A549 (cell line): ENCODE data around the gene MTO1. TPM values are rescaled to one million over a fixed set of nuclear protein-coding genes. Genes with fewer than 3 reads are reported as not detected.

ENCODE experiments used
- ATAC-seq, 2 experiments: fragments of 200-7000 bp in 1 of 2; fragments of >200 bp in 1 of 2; cut with Nextera tagmentation in 1 of 2; cut with Tn5 transposase in 1 of 2; 3 replicates each; pipeline versions ENCODE4 v1.8.0 to v1.9.1; 2018 to 2020; ENCODE audit warnings: mild to moderate bottlenecking in 1 of 2, moderate library complexity in 1 of 2
- CTCF ChIA-PET: fragments of 300-600 bp; sonication (Branson Sonifier 250); formaldehyde crosslinking; extraction: SDS; loops from one replicate; lab custom pipeline; 2021; ENCODE audit warnings: antibody characterized with exemption, inconsistent platforms; lab: Yijun Ruan, JAX
- POLR2A ChIA-PET: fragments of 350-600 bp; formaldehyde crosslinking; extraction: SDS; loops from one replicate; lab custom pipeline; 2021; ENCODE audit warnings: antibody characterized with exemption, inconsistent platforms; lab: Yijun Ruan, JAX
- DNase-seq, 2 experiments: peaks; one replicate each; pipeline versions ENCODE4 v3.0.0 to v3.0.0-alpha.2; 2011 to 2016; ENCODE audit warnings: low read depth in 1 of 2, low spot score in 1 of 2
- FAIRE-seq: peaks from 2 replicates; lab custom pipeline; 2011; peaks lifted over from hg19 to GRCh38; lab: Jason Lieb, UNC
- H3K27ac ChIP-seq, 2 experiments: fragments of >200 bp; sonication (Bioruptor Twin); formaldehyde crosslinking; 3 replicates each; pipeline ENCODE4 v1.5.1; 2016 to 2017
- H3K4me1 ChIP-seq: fragments of >200 bp; sonication (Bioruptor Twin); formaldehyde crosslinking; 3 replicates; pipeline ENCODE4 v1.6.1; 2016
- H3K4me2 ChIP-seq: fragments of >200 bp; sonication (Bioruptor Twin); formaldehyde crosslinking; 3 replicates; pipeline ENCODE4 v1.6.1; 2016
- H3K4me3 ChIP-seq: fragments of >200 bp; sonication (Bioruptor Twin); formaldehyde crosslinking; 3 replicates; pipeline ENCODE4 v1.5.1; 2016
- H3K9me3 ChIP-seq: fragments of >200 bp; sonication (Bioruptor Twin); formaldehyde crosslinking; 3 replicates; pipeline ENCODE4 v1.6.1; 2016
- CEBPB ChIP-seq, 2 experiments: fragments of >200 bp in 1 of 2; sonication (Bioruptor Twin) in 1 of 2; formaldehyde crosslinking in 1 of 2; IDR thresholded peaks; 2 replicates each; pipeline ENCODE4 v1.6.1; 2012 to 2016
- CHD2 ChIP-seq: fragments of 150-350 bp; IDR thresholded peaks from 2 replicates; pipeline ENCODE4 v1.6.1; 2014; ENCODE audit warnings: low read length; ENCODE audit not compliant: partially characterized antibody
- EHF ChIP-seq: fragments of 250-450 bp; sonication (Bioruptor Pico); IDR thresholded peaks from 2 replicates; pipeline ENCODE4 v1.5.0; 2020; ENCODE audit warnings: mild to moderate bottlenecking
- EHMT2 ChIP-seq: fragments of 200-600 bp; sonication (generic); IDR thresholded peaks from 2 replicates; pipeline ENCODE4 v1.6.1; 2016; ENCODE audit warnings: antibody characterized with exemption, low read depth, mild to moderate bottlenecking, moderate library complexity
- HDAC2 ChIP-seq: fragments of 200-600 bp; sonication (generic); IDR thresholded peaks from 2 replicates; pipeline ENCODE4 v1.6.1; 2016
- HEYL ChIP-seq: fragments of 250-450 bp; sonication (Bioruptor Pico); IDR thresholded peaks from 2 replicates; pipeline ENCODE4 v1.8.0; 2021; ENCODE audit warnings: mild to moderate bottlenecking, moderate library complexity
- HOXB13 ChIP-seq: fragments of 250-450 bp; sonication (Bioruptor Pico); IDR thresholded peaks from 2 replicates; pipeline ENCODE4 v1.5.0; 2020; ENCODE audit warnings: low read depth, mild to moderate bottlenecking, moderate library complexity
- JUN ChIP-seq, 2 experiments: fragments of >200 bp; sonication (Bioruptor Twin); formaldehyde crosslinking; IDR thresholded peaks; 2 replicates in 1 of 2; 3 replicates in 1 of 2; pipeline ENCODE4 v1.6.1; 2016 to 2017
- KDM1A ChIP-seq: fragments of 200-600 bp; sonication (generic); IDR thresholded peaks from 2 replicates; pipeline ENCODE4 v1.6.1; 2016; ENCODE audit warnings: low read depth, mild to moderate bottlenecking
- KDM5A ChIP-seq: fragments of 200-600 bp; sonication (generic); IDR thresholded peaks from 2 replicates; pipeline ENCODE4 v1.6.1; 2016; ENCODE audit warnings: antibody characterized with exemption, mild to moderate bottlenecking
- MAFK ChIP-seq: fragments of 450-650 bp; IDR thresholded peaks from 2 replicates; pipeline ENCODE4 v1.6.1; 2014; ENCODE audit not compliant: partially characterized antibody
- MAX ChIP-seq: IDR thresholded peaks from 2 replicates; pipeline ENCODE4 v1.6.1; 2012
- MYC ChIP-seq: IDR thresholded peaks from 2 replicates; pipeline ENCODE4 v1.6.1; 2012; ENCODE audit warnings: mild to moderate bottlenecking, inconsistent platforms, low read length, improper control_type of control experiment, borderline replicate concordance
- PBX3 ChIP-seq: IDR thresholded peaks from 2 replicates; pipeline ENCODE4 v1.6.1; 2012
- PHF8 ChIP-seq: fragments of 200-600 bp; sonication (generic); IDR thresholded peaks from 2 replicates; pipeline ENCODE4 v1.6.1; 2016; ENCODE audit warnings: low read depth, mild to moderate bottlenecking, antibody characterized with exemption, moderate library complexity, borderline replicate concordance
- RAD21 ChIP-seq, 2 experiments: fragments of >200 bp in 1 of 2; sonication (Bioruptor Twin) in 1 of 2; formaldehyde crosslinking in 1 of 2; IDR thresholded peaks in 1 of 2; conservative IDR thresholded peaks in 1 of 2; 2 replicates in 1 of 2; 3 replicates in 1 of 2; pipeline ENCODE4 v1.6.1; 2012 to 2018; ENCODE audit warnings: inconsistent platforms in 1 of 2
- RARB ChIP-seq: fragments of 250-450 bp; sonication (Bioruptor Pico); IDR thresholded peaks from 2 replicates; pipeline ENCODE4 v1.8.0; 2021; ENCODE audit warnings: mild to moderate bottlenecking, moderate library complexity
- RFX5 ChIP-seq: fragments of 450-650 bp; IDR thresholded peaks from 2 replicates; pipeline ENCODE4 v1.7.1; 2014; ENCODE audit warnings: antibody characterized with exemption, mild to moderate bottlenecking, moderate library complexity
- SMC3 ChIP-seq: fragments of >200 bp; sonication (Bioruptor Twin); formaldehyde crosslinking; IDR thresholded peaks from 3 replicates; pipeline ENCODE4 v1.6.1; 2018; ENCODE audit warnings: inconsistent platforms
- TP53 ChIP-seq: fragments of 250-450 bp; sonication (Bioruptor Pico); IDR thresholded peaks from 2 replicates; pipeline ENCODE4 v1.5.0; 2021; ENCODE audit warnings: mild to moderate bottlenecking, moderate library complexity
- ZC3H11A ChIP-seq: fragments of 450-650 bp; IDR thresholded peaks from 2 replicates; pipeline ENCODE4 v1.6.1; 2014; ENCODE audit warnings: antibody characterized with exemption, mild to moderate bottlenecking
- ZNF302 ChIP-seq: fragments of 250-450 bp; sonication (Bioruptor Pico); IDR thresholded peaks from 2 replicates; pipeline ENCODE4 v1.9.0; 2021; ENCODE audit warnings: inconsistent platforms, mild to moderate bottlenecking, moderate library complexity
- ZSCAN20 ChIP-seq: fragments of 250-450 bp; sonication (Bioruptor Pico); IDR thresholded peaks from 2 replicates; pipeline ENCODE4 v1.8.0; 2022; ENCODE audit warnings: mild to moderate bottlenecking, moderate library complexity
- WGBS: methylation state at CpG from one replicate; pipeline ENCODE4 v1.1.6; 2017; ENCODE audit errors: missing lambda C conversion rate; 5-methylcytosine and 5-hydroxymethylcytosine counted together
- polyA plus RNA-seq, 4 experiments: library from polyadenylated mRNA; depleted of rRNA in 3 of 4; stranded (reverse); fragments of >200 nt; fragmentation: RNase III in 1 of 4; extraction: RNeasy Plus Mini Kit Qiagen cat#74134 plus additional on column Dnase treatment in 1 of 4; gene quantifications; 2 replicates in 3 of 4; 3 replicates in 1 of 4; pipeline ENCODE4 v1.2.3, GENCODE V29; 2011 to 2017
- TF ChIP-seq, protein P1 (sequence below): fragments of >200 bp; sonication (Bioruptor Twin); formaldehyde crosslinking; IDR thresholded peaks from 3 replicates; pipeline ENCODE4 v1.5.1; 2016
- TF ChIP-seq, protein P2 (sequence below): fragments of 250-450 bp; sonication (Bioruptor Pico); IDR thresholded peaks from 2 replicates; pipeline ENCODE4 v1.5.0; 2020; ENCODE audit warnings: low read depth, mild to moderate bottlenecking, moderate library complexity
- TF ChIP-seq, protein P3 (sequence below): IDR thresholded peaks from 2 replicates; pipeline ENCODE4 v1.6.1; 2012; ENCODE audit warnings: low read depth, borderline replicate concordance

Gene MTO1
- polyA plus RNA-seq, 2 of the 4 experiments (the other 2 are of a cell fraction), result 12.8 to 19.9 TPM

DNA sequence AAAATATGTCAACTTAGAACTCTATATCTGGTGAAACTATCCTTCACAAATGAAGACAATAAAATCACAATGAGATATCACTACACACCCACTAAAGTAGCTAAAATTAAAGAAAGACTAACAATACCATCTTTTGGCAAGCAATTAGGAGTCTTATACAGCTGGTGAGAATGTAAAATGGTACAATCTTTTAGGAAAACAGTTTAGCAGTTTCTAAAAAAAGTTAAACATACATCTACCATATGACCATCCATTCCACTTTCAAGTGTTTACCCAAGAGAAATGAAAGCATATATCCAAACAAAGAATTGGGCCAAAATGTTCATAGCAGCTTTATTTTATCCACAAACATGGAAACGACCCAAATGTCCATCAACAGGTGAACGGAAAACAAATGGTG lies 73.1 kb downstream of the MTO1 start:
- WGBS, result 64% methylated on average over 2 of the region's 2 CpGs
- Histone ChIP-seq H3K4me1 (no peaks in the 10 kb centered on the region), H3K9me3 (no peaks in the 10 kb centered on the region), H3K4me2 (no peak overlapping the region), H3K27ac (no peak overlapping the region), H3K4me3 (no peak overlapping the region)
- TF ChIP-seq EHMT2 (no peak), EHF (CRISPR knock-in tag) (no peak), RARB (CRISPR knock-in tag) (no peak), ZSCAN20 (CRISPR knock-in tag) (no peak), JUN (IDR thresholded peaks at IDR 0.05) (no peak), TP53 (CRISPR knock-in tag) (no peak), MAFK (no peak)
- TF ChIP-seq, protein P1, sequence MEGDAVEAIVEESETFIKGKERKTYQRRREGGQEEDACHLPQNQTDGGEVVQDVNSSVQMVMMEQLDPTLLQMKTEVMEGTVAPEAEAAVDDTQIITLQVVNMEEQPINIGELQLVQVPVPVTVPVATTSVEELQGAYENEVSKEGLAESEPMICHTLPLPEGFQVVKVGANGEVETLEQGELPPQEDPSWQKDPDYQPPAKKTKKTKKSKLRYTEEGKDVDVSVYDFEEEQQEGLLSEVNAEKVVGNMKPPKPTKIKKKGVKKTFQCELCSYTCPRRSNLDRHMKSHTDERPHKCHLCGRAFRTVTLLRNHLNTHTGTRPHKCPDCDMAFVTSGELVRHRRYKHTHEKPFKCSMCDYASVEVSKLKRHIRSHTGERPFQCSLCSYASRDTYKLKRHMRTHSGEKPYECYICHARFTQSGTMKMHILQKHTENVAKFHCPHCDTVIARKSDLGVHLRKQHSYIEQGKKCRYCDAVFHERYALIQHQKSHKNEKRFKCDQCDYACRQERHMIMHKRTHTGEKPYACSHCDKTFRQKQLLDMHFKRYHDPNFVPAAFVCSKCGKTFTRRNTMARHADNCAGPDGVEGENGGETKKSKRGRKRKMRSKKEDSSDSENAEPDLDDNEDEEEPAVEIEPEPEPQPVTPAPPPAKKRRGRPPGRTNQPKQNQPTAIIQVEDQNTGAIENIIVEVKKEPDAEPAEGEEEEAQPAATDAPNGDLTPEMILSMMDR, result no peak
- CTCF ChIA-PET, result no interaction called here
- ATAC-seq (no peak), FAIRE-seq (no peak), DNase-seq (no peak)
- POLR2A ChIA-PET, result no interaction called here

DNA sequence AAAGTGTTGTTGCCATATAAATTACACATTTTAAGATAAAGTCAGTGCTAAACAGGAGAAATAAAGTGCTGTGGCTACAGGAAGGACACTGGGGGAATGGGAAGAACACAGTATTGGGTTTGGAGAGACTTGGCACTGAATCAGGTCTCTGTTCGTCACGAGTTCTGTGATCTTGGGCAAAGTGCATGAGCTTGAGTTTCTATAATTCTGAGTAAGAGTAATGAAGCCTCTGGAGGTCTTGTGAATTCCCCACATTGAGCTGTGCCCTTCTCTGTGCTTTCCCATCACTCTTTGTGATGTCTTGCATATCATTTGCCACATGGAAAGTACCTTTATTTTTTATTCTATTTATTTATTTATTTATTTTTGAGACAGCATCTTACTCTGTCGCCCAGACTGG lies 76.1 kb downstream of the MTO1 start:
- Histone ChIP-seq H3K9me3 (no peaks in the 10 kb centered on the region), H3K4me2 (no peak overlapping the region), H3K4me3 (no peak overlapping the region), H3K4me1 (no peaks in the 10 kb centered on the region), H3K27ac (no peak overlapping the region)
- ChIA-PET CTCF (no interaction called here), POLR2A (interaction anchor here (1.1 kb wide), 1 partner anchor 116 kb away, joined by 6 read pairs; the partner anchor contains the start of gene SLC17A5)
- WGBS, result 73% methylated on average over 3 of the region's 3 CpGs
- ATAC-seq (no peak), DNase-seq (no peak), FAIRE-seq (no peak)
- TF ChIP-seq MAX (no peak), HEYL (no peak), JUN (IDR thresholded peaks at IDR 0.05) (no peak), KDM1A (no peak), RARB (CRISPR knock-in tag) (no peak), CEBPB (IDR thresholded peaks at IDR 0.05) (no peak), SMC3 (no peak)
- TF ChIP-seq, protein P2, sequence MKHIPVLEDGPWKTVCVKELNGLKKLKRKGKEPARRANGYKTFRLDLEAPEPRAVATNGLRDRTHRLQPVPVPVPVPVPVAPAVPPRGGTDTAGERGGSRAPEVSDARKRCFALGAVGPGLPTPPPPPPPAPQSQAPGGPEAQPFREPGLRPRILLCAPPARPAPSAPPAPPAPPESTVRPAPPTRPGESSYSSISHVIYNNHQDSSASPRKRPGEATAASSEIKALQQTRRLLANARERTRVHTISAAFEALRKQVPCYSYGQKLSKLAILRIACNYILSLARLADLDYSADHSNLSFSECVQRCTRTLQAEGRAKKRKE, result no peak

GRCh38 chr6:73538116-73538779 lies 76.7 kb downstream of the MTO1 start:
- ChIA-PET POLR2A (interaction anchor here (1.1 kb wide), 1 partner anchor 115 kb away, joined by 6 read pairs; the partner anchor contains the start of gene SLC17A5), CTCF (no interaction called here)
- no peaks in the 10 kb centered on the region for H3K4me1 ChIP-seq
- no peaks in the 10 kb centered on the region for H3K9me3 ChIP-seq
- no peak overlapping the region for H3K27ac ChIP-seq
- FAIRE-seq (no peak), DNase-seq (no peak), ATAC-seq (no peak)
- H3K4me3 ChIP-seq, result no peak overlapping the region
- no peak overlapping the region for H3K4me2 ChIP-seq
- no peak for TF ChIP-seq RAD21 (conservative IDR thresholded peaks at IDR 0.05 in 1 of 2, IDR thresholded peaks at IDR 0.05 in 1 of 2)
- no peak for TF ChIP-seq ZNF302
- TF ChIP-seq MYC, result no peak
- no peak for TF ChIP-seq CEBPB (IDR thresholded peaks at IDR 0.05)
- TF ChIP-seq EHMT2, result no peak
- TF ChIP-seq HOXB13 (CRISPR knock-in tag), result no peak
- TF ChIP-seq PBX3, result no peak
- no peak for TF ChIP-seq HDAC2
- TF ChIP-seq CHD2, result no peak
- TF ChIP-seq RFX5, result no peak
- no peak for TF ChIP-seq ZC3H11A
- no peak for TF ChIP-seq PHF8
- TF ChIP-seq, protein P1, result no peak
- TF ChIP-seq KDM5A, result no peak
- TF ChIP-seq, protein P3, sequence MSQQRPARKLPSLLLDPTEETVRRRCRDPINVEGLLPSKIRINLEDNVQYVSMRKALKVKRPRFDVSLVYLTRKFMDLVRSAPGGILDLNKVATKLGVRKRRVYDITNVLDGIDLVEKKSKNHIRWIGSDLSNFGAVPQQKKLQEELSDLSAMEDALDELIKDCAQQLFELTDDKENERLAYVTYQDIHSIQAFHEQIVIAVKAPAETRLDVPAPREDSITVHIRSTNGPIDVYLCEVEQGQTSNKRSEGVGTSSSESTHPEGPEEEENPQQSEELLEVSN, result no peak
- WGBS, result 84% methylated on average over 10 of the region's 10 CpGs
